HepG2 (cell line): Measurements from ENCODE around the gene RABGGTA. TPM values are rescaled to one million over a fixed set of nuclear protein-coding genes. Genes with fewer than 3 reads are reported as not detected.

ENCODE experiments used
- CCAR2 ChIP-seq: fragments of 200-400 bp; formaldehyde crosslinking; optimal IDR thresholded peaks from 2 replicates; pipeline ENCODE3; 2018; ENCODE audit warnings: low read depth, mild to moderate bottlenecking, low read length, moderate library complexity
- FOXA3 ChIP-seq: IDR thresholded peaks from 2 replicates; pipeline ENCODE4 v1.6.1; 2016; ENCODE audit warnings: missing genetic modification reagents, missing compliant biosample characterization
- IRF2 ChIP-seq: IDR thresholded peaks from 2 replicates; pipeline ENCODE4 v1.6.1; 2018; ENCODE audit warnings: missing genetic modification reagents, missing compliant biosample characterization
- NR3C1 ChIP-seq: sonication (generic); formaldehyde crosslinking; IDR thresholded peaks from 2 replicates; pipeline ENCODE4 v1.4.0; 2020; ENCODE audit warnings: missing genetic modification reagents
- POLR2G ChIP-seq: fragments of 200-400 bp; formaldehyde crosslinking; IDR thresholded peaks from 2 replicates; pipeline ENCODE4 v1.6.1; 2018; ENCODE audit warnings: mild to moderate bottlenecking, low read depth, low read length, moderate library complexity
- RBFOX2 ChIP-seq: fragments of 200-400 bp; formaldehyde crosslinking; IDR thresholded peaks from 2 replicates; pipeline ENCODE4 v1.6.1; 2017; ENCODE audit warnings: low read depth, mild to moderate bottlenecking, low read length
- RFX1 ChIP-seq: fragments of 450-650 bp; IDR thresholded peaks from 2 replicates; pipeline ENCODE4 v1.6.1; 2017
- SMAD1 ChIP-seq: sonication (generic); formaldehyde crosslinking; IDR thresholded peaks from 2 replicates; pipeline ENCODE4 v1.4.0; 2020; ENCODE audit warnings: missing genetic modification reagents, low read depth, mild to moderate bottlenecking, borderline replicate concordance
- ZNF260 ChIP-seq: sonication (generic); formaldehyde crosslinking; IDR thresholded peaks from 2 replicates; pipeline ENCODE4 v1.4.0; 2020; ENCODE audit warnings: missing genetic modification reagents, low read depth, mild to moderate bottlenecking, borderline replicate concordance
- ZNF441 ChIP-seq: sonication (generic); formaldehyde crosslinking; IDR thresholded peaks from 2 replicates; pipeline ENCODE4 v1.7.0; 2021; ENCODE audit warnings: missing genetic modification reagents, borderline replicate concordance
- ZNF737 ChIP-seq: sonication (generic); formaldehyde crosslinking; IDR thresholded peaks from 2 replicates; pipeline ENCODE4 v1.5.0; 2020; ENCODE audit warnings: missing genetic modification reagents, mild to moderate bottlenecking, borderline replicate concordance
- ZNF780A ChIP-seq: sonication (generic); formaldehyde crosslinking; IDR thresholded peaks from 2 replicates; pipeline ENCODE4 v1.8.0; 2022; ENCODE audit warnings: mild to moderate bottlenecking, missing genetic modification reagents, moderate library complexity
- polyA plus RNA-seq, 8 experiments: library from polyadenylated mRNA; depleted of rRNA in 3 of 8; stranded (reverse) in 7 of 8; unstranded in 1 of 8; fragments of >200 nt; fragmentation: Illumina TruSeq in 4 of 8; extraction: Trizol in 4 of 8; gene quantifications; 2 replicates each; pipeline versions ENCODE4 v1.2.1 to v1.2.3, GENCODE V29; 2011 to 2016; ENCODE audit warnings: low read depth in 4 of 8, missing spikeins in 1 of 8, mixed read lengths in 1 of 8; ENCODE audit not compliant: insufficient read depth in 1 of 8
- total RNA-seq, 5 experiments: library from RNA; depleted of rRNA; stranded (reverse); fragments of >200 nt; fragmentation: Illumina TruSeq; extraction: Trizol; gene quantifications; 2 replicates each; pipeline ENCODE4 v1.2.3, GENCODE V29; 2016; ENCODE audit warnings: low read depth in 1 of 5
- TF ChIP-seq, protein P1 (sequence below): sonication (generic); formaldehyde crosslinking; IDR thresholded peaks from 2 replicates; pipeline ENCODE4 v1.4.0; 2020; ENCODE audit warnings: missing genetic modification reagents
- TF ChIP-seq, protein P2 (sequence below): sonication (generic); formaldehyde crosslinking; IDR thresholded peaks from 2 replicates; pipeline ENCODE4 v1.5.0; 2020; ENCODE audit warnings: missing genetic modification reagents
- TF ChIP-seq, protein P3 (sequence below): sonication (generic); formaldehyde crosslinking; IDR thresholded peaks from 2 replicates; pipeline ENCODE4 v1.8.1; 2023; ENCODE audit warnings: mild to moderate bottlenecking, missing genetic modification reagents, borderline replicate concordance
- TF ChIP-seq, protein P4 (sequence below): sonication (generic); formaldehyde crosslinking; IDR thresholded peaks from 2 replicates; pipeline ENCODE4 v1.9.0; 2021; ENCODE audit warnings: missing genetic modification reagents, mild to moderate bottlenecking, borderline replicate concordance
- TF ChIP-seq, protein P5 (sequence below): IDR thresholded peaks from 2 replicates; pipeline ENCODE4 v1.6.1; 2016; ENCODE audit warnings: missing compliant biosample characterization, missing genetic modification reagents, borderline replicate concordance
- TF ChIP-seq, protein P6 (sequence below): sonication (generic); formaldehyde crosslinking; IDR thresholded peaks from 2 replicates; pipeline ENCODE4 v1.5.0; 2020; ENCODE audit warnings: missing genetic modification reagents, mild to moderate bottlenecking, borderline replicate concordance

RABGGTA gene
- total and polyA plus RNA-seq, 2 of the 13 experiments (the other 11 are each of a cell fraction or from before 2014, with no cell fraction given), result 57.9 to 90.8 TPM

DNA sequence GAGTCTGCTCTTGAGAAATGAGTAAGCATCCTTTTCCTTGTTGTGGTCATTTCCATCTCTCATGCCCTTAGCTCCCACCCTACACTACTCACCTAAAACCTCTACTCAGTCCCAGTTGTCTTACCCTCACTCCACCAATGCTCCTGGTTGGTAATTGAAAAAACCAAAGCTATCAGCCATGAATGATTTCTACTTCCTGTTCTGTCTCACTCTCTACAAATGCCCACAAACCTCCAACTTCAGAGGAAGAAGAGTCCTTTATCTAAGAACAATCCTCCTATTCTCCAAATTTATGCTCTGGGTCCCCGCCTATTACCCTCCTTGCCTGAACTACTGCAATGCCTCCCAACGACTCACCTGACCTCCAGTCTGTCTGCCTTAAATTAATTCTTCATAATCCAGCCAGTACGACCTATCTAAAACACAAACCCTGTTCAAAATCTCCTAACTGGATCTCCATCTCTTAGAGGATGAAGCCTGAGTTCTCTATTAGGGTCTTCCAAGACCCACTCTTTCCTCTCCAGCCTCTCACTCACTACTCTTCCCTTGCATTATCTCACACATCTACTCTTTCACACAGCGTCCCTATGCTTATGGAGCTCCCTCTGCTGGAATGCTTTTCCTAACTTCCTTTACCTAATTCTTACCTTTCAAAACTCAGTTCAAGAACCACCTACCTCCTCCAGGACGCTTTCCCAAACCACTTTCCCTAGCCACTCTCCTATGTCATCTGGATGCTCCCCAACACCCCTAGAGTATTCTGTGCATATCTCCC is 26.0 kb upstream of the RABGGTA start (continued):
- TF ChIP-seq, protein P1, sequence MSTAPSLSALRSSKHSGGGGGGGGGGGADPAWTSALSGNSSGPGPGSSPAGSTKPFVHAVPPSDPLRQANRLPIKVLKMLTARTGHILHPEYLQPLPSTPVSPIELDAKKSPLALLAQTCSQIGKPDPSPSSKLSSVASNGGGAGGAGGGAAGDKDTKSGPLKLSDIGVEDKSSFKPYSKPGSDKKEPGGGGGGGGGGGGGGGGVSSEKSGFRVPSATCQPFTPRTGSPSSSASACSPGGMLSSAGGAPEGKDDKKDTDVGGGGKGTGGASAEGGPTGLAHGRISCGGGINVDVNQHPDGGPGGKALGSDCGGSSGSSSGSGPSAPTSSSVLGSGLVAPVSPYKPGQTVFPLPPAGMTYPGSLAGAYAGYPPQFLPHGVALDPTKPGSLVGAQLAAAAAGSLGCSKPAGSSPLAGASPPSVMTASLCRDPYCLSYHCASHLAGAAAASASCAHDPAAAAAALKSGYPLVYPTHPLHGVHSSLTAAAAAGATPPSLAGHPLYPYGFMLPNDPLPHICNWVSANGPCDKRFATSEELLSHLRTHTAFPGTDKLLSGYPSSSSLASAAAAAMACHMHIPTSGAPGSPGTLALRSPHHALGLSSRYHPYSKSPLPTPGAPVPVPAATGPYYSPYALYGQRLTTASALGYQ, result no peak
- TF ChIP-seq ZNF260 (CRISPR knock-in tag) (no peak), FOXA3 (CRISPR knock-in tag) (peak; percentile 57; the same call in 1 of the 2 replicates), CCAR2 (peak; percentile 78), IRF2 (CRISPR knock-in tag) (peak; percentile 79; the same call in 1 of the 2 replicates), POLR2G (no peak), NR3C1 (CRISPR knock-in tag) (no peak), RBFOX2 (0 out of 2 replicates have a peak, but pooled peaks have one; percentile 21), ZNF780A (CRISPR knock-in tag) (no peak), RFX1 (no peak), ZNF441 (CRISPR knock-in tag) (peak; percentile 18; the same call in 1 of the 2 replicates), SMAD1 (CRISPR knock-in tag) (no peak), ZNF737 (CRISPR knock-in tag) (no peak)
- TF ChIP-seq, protein P2, sequence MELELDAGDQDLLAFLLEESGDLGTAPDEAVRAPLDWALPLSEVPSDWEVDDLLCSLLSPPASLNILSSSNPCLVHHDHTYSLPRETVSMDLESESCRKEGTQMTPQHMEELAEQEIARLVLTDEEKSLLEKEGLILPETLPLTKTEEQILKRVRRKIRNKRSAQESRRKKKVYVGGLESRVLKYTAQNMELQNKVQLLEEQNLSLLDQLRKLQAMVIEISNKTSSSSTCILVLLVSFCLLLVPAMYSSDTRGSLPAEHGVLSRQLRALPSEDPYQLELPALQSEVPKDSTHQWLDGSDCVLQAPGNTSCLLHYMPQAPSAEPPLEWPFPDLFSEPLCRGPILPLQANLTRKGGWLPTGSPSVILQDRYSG (CRISPR knock-in tag), result 0 out of 2 replicates have a peak, but pooled peaks have one; percentile 74
- TF ChIP-seq, protein P3, sequence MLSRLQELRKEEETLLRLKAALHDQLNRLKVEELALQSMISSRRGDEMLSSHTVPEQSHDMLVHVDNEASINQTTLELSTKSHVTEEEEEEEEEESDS (CRISPR knock-in tag), result 0 out of 2 replicates have a peak, but pooled peaks have one; percentile 25
- TF ChIP-seq, protein P4, sequence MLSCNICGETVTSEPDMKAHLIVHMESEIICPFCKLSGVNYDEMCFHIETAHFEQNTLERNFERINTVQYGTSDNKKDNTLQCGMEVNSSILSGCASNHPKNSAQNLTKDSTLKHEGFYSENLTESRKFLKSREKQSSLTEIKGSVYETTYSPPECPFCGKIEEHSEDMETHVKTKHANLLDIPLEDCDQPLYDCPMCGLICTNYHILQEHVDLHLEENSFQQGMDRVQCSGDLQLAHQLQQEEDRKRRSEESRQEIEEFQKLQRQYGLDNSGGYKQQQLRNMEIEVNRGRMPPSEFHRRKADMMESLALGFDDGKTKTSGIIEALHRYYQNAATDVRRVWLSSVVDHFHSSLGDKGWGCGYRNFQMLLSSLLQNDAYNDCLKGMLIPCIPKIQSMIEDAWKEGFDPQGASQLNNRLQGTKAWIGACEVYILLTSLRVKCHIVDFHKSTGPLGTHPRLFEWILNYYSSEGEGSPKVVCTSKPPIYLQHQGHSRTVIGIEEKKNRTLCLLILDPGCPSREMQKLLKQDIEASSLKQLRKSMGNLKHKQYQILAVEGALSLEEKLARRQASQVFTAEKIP, result no peak
- TF ChIP-seq, protein P5, sequence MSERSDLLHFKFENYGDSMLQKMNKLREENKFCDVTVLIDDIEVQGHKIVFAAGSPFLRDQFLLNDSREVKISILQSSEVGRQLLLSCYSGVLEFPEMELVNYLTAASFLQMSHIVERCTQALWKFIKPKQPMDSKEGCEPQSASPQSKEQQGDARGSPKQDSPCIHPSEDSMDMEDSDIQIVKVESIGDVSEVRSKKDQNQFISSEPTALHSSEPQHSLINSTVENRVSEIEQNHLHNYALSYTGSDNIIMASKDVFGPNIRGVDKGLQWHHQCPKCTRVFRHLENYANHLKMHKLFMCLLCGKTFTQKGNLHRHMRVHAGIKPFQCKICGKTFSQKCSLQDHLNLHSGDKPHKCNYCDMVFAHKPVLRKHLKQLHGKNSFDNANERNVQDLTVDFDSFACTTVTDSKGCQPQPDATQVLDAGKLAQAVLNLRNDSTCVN (CRISPR knock-in tag), result no peak
- TF ChIP-seq, protein P6, sequence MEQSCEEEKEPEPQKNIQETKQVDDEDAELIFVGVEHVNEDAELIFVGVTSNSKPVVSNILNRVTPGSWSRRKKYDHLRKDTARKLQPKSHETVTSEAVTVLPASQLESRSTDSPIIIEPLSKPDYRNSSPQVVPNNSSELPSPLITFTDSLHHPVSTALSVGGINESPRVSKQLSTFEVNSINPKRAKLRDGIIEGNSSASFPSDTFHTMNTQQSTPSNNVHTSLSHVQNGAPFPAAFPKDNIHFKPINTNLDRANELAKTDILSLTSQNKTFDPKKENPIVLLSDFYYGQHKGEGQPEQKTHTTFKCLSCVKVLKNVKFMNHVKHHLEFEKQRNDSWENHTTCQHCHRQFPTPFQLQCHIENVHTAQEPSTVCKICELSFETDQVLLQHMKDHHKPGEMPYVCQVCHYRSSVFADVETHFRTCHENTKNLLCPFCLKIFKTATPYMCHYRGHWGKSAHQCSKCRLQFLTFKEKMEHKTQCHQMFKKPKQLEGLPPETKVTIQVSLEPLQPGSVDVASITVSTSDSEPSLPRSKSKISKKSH (CRISPR knock-in tag), result no peak
